ENCODE data around the gene DOK3. TPM values are rescaled to one million over a fixed set of nuclear protein-coding genes. Genes with fewer than 3 reads are reported as not detected.
A peak's percentile ranks its signal among the peaks of the same experiment; 100 is the strongest.

The DOK3 gene
- total RNA-seq, 1 donor from 2014 or later, result 5.7 TPM

DNA sequence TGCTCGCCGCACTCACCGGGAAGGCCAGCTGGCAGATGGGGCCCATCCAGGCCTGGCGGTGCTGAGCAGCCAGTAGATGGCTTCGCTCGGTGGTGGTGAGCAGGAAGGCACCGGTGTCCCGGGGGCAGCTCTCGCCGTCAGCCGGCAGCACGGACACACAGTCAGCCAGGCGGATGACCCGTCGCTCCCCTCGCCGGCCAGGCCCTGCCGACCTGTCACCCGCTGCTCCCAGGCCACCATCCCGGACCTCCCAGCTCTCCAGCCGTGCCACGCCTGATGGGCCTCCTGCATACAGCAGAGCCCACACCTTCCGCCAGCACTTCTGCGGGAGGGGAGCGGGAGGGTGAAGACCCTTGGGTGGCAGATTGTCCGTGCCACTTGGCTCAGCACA lies 1.4 kb downstream of the DOK3 start:
- no peak overlapping the region for H3K27ac ChIP-seq (ENCODE audit: low read depth, low read length)

DNA sequence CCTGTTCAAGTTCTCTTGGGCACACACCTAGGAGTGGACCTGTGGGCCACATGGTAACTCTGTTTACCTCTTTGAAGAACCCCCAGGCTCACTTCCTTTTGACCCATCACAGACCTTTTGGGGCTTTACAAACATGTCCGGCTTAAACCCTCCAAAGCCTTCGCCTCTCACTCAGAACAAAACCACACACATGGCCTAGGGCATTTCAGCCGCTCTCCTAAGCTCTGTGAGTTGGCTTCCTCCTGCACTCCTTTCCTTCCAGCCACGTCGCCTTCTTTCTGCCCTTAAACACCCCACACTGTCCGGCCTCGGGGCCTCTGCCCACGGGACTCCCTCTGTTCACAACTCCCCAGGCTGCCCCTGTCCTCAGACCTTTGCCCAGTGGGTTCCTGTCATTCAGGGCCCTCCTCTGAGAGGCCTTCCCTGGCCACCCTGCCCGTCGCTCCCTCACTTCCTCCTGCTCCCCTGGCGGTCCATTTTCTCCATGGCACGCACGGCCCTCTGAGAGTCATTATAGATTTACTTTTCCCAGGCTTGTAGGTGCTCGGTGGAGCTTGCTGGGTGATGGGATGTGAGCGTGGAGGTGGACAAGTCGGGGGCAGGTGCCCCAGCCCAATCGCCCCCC lies 1.9 kb downstream of the DOK3 start:
- Histone ChIP-seq H3K27ac (ENCODE audit: low read depth, low read length) (no peak overlapping the region), H3K4me3 (ENCODE audit: low read length in 3 of 3) (peak overlapping the region in 1 of 3 donors; percentile 52), H3K27me3 (ENCODE audit: control insufficient read depth in 3 of 3, insufficient read depth in 3 of 3, low read length in 3 of 3) (no peaks in the 10 kb centered on the region), H3K9ac (ENCODE audit: low read depth in 1 of 3, low read length in 3 of 3) (no peak overlapping the region), H3K9me3 (ENCODE audit: control insufficient read depth in 3 of 3, low read length in 3 of 3) (no peaks in the 10 kb centered on the region), H3K36me3 (ENCODE audit: control insufficient read depth in 3 of 3, insufficient read depth in 3 of 3, low read length in 3 of 3) (peaks cover 24 to 25% (median 25%) of the 10 kb centered on the region in 3 donors), H3K4me1 (ENCODE audit: control insufficient read depth in 3 of 3, insufficient read depth in 3 of 3, low read length in 3 of 3) (peaks cover 6 to 23% (median 10%) of the 10 kb centered on the region in 3 donors)

More for the DNA sequence above, 1.4 kb downstream of the DOK3 start:
- H3K4me1 ChIP-seq (ENCODE audit: control insufficient read depth in 3 of 3, insufficient read depth in 3 of 3, low read length in 3 of 3), result peaks cover 6 to 23% (median 10%) of the 10 kb centered on the region in 3 donors
- H3K4me3 ChIP-seq (ENCODE audit: low read length in 3 of 3), result peak overlapping the region in 1 of 3 donors; percentile 52
- peak overlapping the region in 1 of 3 donors; percentile 64 for H3K9ac ChIP-seq (ENCODE audit: low read depth in 1 of 3, low read length in 3 of 3)
- no peaks in the 10 kb centered on the region for H3K27me3 ChIP-seq (ENCODE audit: control insufficient read depth in 3 of 3, insufficient read depth in 3 of 3, low read length in 3 of 3)
- H3K9me3 ChIP-seq (ENCODE audit: control insufficient read depth in 3 of 3, low read length in 3 of 3), result no peaks in the 10 kb centered on the region
- H3K36me3 ChIP-seq (ENCODE audit: control insufficient read depth in 3 of 3, insufficient read depth in 3 of 3, low read length in 3 of 3), result peaks cover 29 to 30% (median 30%) of the 10 kb centered on the region in 3 donors

DNA sequence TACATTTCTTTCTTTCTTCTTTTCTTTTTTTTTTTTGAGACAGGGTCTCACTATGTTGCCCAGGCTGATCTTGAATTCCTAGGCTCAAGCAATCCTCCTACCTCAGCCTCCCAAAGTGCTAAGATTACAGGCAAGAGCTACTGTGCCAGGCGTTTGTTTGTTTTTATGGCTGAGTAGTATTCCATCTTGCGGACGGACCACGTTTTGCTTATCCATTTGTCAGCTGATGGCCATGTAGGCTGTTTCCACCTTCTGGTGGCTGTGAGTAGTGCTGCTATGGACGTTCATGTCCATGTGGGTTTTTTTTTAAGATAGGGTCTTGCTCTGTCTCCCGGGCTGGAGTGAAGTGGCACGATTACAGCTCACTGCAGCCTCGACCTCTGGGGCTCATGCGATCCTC lies 2.5 kb downstream of the DOK3 start:
- H3K9me3 ChIP-seq (ENCODE audit: control insufficient read depth in 3 of 3, low read length in 3 of 3), result no peaks in the 10 kb centered on the region
- no peak overlapping the region for H3K27ac ChIP-seq (ENCODE audit: low read depth, low read length)
- no peak overlapping the region for H3K9ac ChIP-seq (ENCODE audit: low read depth in 1 of 3, low read length in 3 of 3)
- no peaks in the 10 kb centered on the region for H3K27me3 ChIP-seq (ENCODE audit: control insufficient read depth in 3 of 3, insufficient read depth in 3 of 3, low read length in 3 of 3)
- peaks cover 18 to 19% (median 19%) of the 10 kb centered on the region in 3 donors for H3K36me3 ChIP-seq (ENCODE audit: control insufficient read depth in 3 of 3, insufficient read depth in 3 of 3, low read length in 3 of 3)
- no peak overlapping the region for H3K4me3 ChIP-seq (ENCODE audit: low read length in 3 of 3)
- peaks cover 6 to 23% (median 10%) of the 10 kb centered on the region in 3 donors for H3K4me1 ChIP-seq (ENCODE audit: control insufficient read depth in 3 of 3, insufficient read depth in 3 of 3, low read length in 3 of 3)

DNA sequence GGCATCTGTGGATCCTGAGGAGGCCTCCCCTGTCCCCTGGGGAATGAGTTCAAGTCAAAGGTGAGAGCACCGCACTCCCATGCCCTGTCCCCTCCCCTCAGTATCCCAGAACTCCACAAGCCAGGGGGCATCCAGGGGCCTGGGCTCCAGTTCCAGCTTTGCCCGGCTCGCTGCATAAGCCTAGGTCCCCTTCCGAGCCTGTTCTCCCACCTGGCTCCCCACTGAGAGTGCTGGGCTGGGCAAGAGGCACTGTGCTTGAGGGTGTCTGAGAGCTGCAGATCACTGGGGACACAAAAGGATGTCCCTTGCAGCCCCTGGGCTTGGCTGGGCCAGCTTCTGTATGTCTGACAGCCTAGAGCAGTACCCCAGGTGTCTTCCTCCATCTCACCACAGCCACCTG lies 4.6 kb downstream of the DOK3 start:
- no peak overlapping the region for H3K4me3 ChIP-seq (ENCODE audit: low read length in 3 of 3)
- H3K27ac ChIP-seq (ENCODE audit: low read depth, low read length), result no peak overlapping the region
- no peaks in the 10 kb centered on the region for H3K27me3 ChIP-seq (ENCODE audit: control insufficient read depth in 3 of 3, insufficient read depth in 3 of 3, low read length in 3 of 3)
- no peak overlapping the region for H3K9ac ChIP-seq (ENCODE audit: low read depth in 1 of 3, low read length in 3 of 3)
- H3K9me3 ChIP-seq (ENCODE audit: control insufficient read depth in 3 of 3, low read length in 3 of 3), result no peaks in the 10 kb centered on the region
- H3K36me3 ChIP-seq (ENCODE audit: control insufficient read depth in 3 of 3, insufficient read depth in 3 of 3, low read length in 3 of 3), result peaks cover 0 to 1% (median 0%) of the 10 kb centered on the region in 3 donors
- H3K4me1 ChIP-seq (ENCODE audit: control insufficient read depth in 3 of 3, insufficient read depth in 3 of 3, low read length in 3 of 3), result peaks cover 13 to 24% (median 18%) of the 10 kb centered on the region in 3 donors

DNA sequence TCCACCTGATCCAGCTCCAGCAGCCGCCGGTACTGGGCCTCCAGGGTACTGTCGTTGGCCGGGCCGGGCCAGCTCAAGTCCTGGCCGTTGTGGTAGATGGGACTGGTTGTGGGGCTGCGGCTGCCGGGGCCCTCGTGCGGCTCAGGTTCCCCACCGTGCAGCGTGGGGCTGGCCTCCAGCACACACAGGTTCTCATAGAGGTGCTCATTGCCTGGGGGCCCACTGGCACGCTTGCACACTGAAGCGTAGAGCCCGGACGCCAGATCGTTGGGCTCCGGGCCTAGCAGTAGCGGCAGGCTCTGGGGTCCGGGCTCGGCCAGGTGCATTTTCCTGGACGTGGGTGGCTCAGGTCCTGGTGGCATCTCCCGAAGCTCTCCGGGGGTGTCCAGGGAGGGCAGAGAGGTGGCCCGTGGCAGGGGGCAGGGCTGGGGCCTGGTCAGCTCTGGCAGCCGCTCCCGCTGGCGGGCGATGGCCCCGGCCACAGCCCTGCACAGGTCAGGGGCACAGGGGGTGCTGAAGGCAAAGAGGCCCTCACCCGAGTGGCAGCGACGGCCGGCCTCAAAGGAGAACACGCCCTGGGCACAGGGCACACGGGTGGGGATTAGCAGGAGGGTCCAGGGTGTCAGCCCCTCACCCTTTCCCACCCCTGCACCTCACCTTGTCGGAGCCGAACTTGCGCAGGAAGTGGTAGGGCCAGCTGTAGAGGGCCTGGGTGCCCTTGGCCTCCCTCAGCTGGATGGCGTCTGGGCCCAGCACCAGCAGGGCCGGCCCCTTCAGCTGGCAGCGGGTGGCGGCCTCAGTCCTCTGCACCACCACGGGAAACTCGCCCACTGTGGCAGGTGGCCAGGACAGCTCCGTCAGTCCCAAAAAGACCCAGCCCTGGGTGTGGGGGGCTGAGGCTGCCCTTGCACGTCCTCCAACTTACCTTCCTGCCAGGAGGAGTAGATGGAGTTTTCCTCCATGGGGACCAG lies 5.3 kb downstream of the DOK3 start:
- no peaks in the 10 kb centered on the region for H3K27me3 ChIP-seq (ENCODE audit: control insufficient read depth in 3 of 3, insufficient read depth in 3 of 3, low read length in 3 of 3)
- no peaks in the 10 kb centered on the region for H3K9me3 ChIP-seq (ENCODE audit: control insufficient read depth in 3 of 3, low read length in 3 of 3)

GRCh38 chr5:177503351-177504085 lies 6.1 kb downstream of the DOK3 start:
- no peak overlapping the region for H3K9ac ChIP-seq (ENCODE audit: low read depth in 1 of 3, low read length in 3 of 3)
- H3K27ac ChIP-seq (ENCODE audit: low read depth, low read length), result no peak overlapping the region
- H3K4me3 ChIP-seq (ENCODE audit: low read length in 3 of 3), result no peak overlapping the region
- no peaks in the 10 kb centered on the region for H3K27me3 ChIP-seq (ENCODE audit: control insufficient read depth in 3 of 3, insufficient read depth in 3 of 3, low read length in 3 of 3)
- no peaks in the 10 kb centered on the region for H3K36me3 ChIP-seq (ENCODE audit: control insufficient read depth in 3 of 3, insufficient read depth in 3 of 3, low read length in 3 of 3)
- no peaks in the 10 kb centered on the region for H3K9me3 ChIP-seq (ENCODE audit: control insufficient read depth in 3 of 3, low read length in 3 of 3)
- peaks cover 4 to 21% (median 20%) of the 10 kb centered on the region in 3 donors for H3K4me1 ChIP-seq (ENCODE audit: control insufficient read depth in 3 of 3, insufficient read depth in 3 of 3, low read length in 3 of 3)

More for the DNA sequence above, 5.3 kb downstream of the DOK3 start:
- no peak overlapping the region for H3K9ac ChIP-seq (ENCODE audit: low read depth in 1 of 3, low read length in 3 of 3)
- no peak overlapping the region for H3K4me3 ChIP-seq (ENCODE audit: low read length in 3 of 3)
- peaks cover 8 to 22% (median 22%) of the 10 kb centered on the region in 3 donors for H3K4me1 ChIP-seq (ENCODE audit: control insufficient read depth in 3 of 3, insufficient read depth in 3 of 3, low read length in 3 of 3)
- H3K36me3 ChIP-seq (ENCODE audit: control insufficient read depth in 3 of 3, insufficient read depth in 3 of 3, low read length in 3 of 3), result no peaks in the 10 kb centered on the region
- H3K27ac ChIP-seq (ENCODE audit: low read depth, low read length), result no peak overlapping the region

DNA sequence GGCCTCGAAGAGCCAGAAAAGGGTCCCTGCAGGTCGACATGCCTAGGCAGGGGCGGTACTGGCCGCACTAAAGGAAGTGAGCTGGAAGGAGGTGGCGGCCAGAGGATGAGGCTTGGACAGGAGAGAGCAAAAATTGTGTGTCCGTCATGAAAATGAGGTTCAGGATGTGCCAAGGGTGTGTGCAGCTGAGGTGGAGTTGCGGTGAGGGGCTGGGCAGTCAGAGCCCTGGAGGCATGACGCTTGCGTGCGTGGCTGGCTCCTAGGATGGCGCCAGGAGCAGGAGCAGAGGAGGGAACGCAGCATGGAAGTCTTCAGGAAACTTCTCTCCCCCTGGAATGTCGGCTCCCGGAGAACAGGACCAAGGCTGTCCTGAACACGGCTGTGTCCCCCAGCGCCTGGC lies 6.7 kb downstream of the DOK3 start:
- Histone ChIP-seq H3K27ac (ENCODE audit: low read depth, low read length) (no peak overlapping the region), H3K9me3 (ENCODE audit: control insufficient read depth in 3 of 3, low read length in 3 of 3) (no peaks in the 10 kb centered on the region), H3K36me3 (ENCODE audit: control insufficient read depth in 3 of 3, insufficient read depth in 3 of 3, low read length in 3 of 3) (no peaks in the 10 kb centered on the region), H3K27me3 (ENCODE audit: control insufficient read depth in 3 of 3, insufficient read depth in 3 of 3, low read length in 3 of 3) (no peaks in the 10 kb centered on the region), H3K4me1 (ENCODE audit: control insufficient read depth in 3 of 3, insufficient read depth in 3 of 3, low read length in 3 of 3) (peaks cover 4 to 27% (median 26%) of the 10 kb centered on the region in 3 donors), H3K9ac (ENCODE audit: low read depth in 1 of 3, low read length in 3 of 3) (peak overlapping the region in 1 of 3 donors; percentile 8), H3K4me3 (ENCODE audit: low read length in 3 of 3) (no peak overlapping the region)

- H3K9ac ChIP-seq (ENCODE audit: low read depth in 1 of 3, low read length in 3 of 3), result peak overlapping the region in 1 of 3 donors; percentile 54
- H3K36me3 ChIP-seq (ENCODE audit: control insufficient read depth in 3 of 3, insufficient read depth in 3 of 3, low read length in 3 of 3), result no peaks in the 10 kb centered on the region
- no peak overlapping the region for H3K4me3 ChIP-seq (ENCODE audit: low read length in 3 of 3)
- H3K4me1 ChIP-seq (ENCODE audit: control insufficient read depth in 3 of 3, insufficient read depth in 3 of 3, low read length in 3 of 3), result peaks cover 4 to 29% (median 29%) of the 10 kb centered on the region in 3 donors
- no peaks in the 10 kb centered on the region for H3K27me3 ChIP-seq (ENCODE audit: control insufficient read depth in 3 of 3, insufficient read depth in 3 of 3, low read length in 3 of 3)
- no peak overlapping the region for H3K27ac ChIP-seq (ENCODE audit: low read depth, low read length)
- no peaks in the 10 kb centered on the region for H3K9me3 ChIP-seq (ENCODE audit: control insufficient read depth in 3 of 3, low read length in 3 of 3)
Measured at GRCh38 chr5:177501874-177502678, 7.5 kb downstream of the DOK3 start.
